H9 (cell line): ENCODE data around the gene NXNL2. TPM values are rescaled to one million over a fixed set of nuclear protein-coding genes. Genes with fewer than 3 reads are reported as not detected.

ENCODE experiments used
- DNase-seq: peaks from one replicate; pipeline ENCODE4 v3.0.0-alpha.2; 2017
- H2AFZ ChIP-seq: one replicate; pipeline ENCODE4 v1.6.1; 2013; ENCODE audit warnings: mild to moderate bottlenecking, low read length, control low read depth, moderate library complexity
- H2AK5ac ChIP-seq: 2 replicates; pipeline ENCODE4 v1.6.1; 2013; ENCODE audit warnings: low read length, control low read depth, mixed read lengths; ENCODE audit not compliant: insufficient read length
- H2BK120ac ChIP-seq: one replicate; pipeline ENCODE4 v1.6.1; 2013; ENCODE audit warnings: low read depth, mild to moderate bottlenecking, low read length, control low read depth, inconsistent platforms; ENCODE audit not compliant: poor library complexity, severe bottlenecking
- H2BK12ac ChIP-seq: 2 replicates; pipeline ENCODE4 v1.6.1; 2013; ENCODE audit warnings: low read length, control low read depth, mixed read lengths, low read depth; ENCODE audit not compliant: insufficient read length
- H2BK15ac ChIP-seq: 2 replicates; pipeline ENCODE4 v1.6.1; 2013; ENCODE audit warnings: low read depth, low read length, control low read depth
- H2BK20ac ChIP-seq: one replicate; pipeline ENCODE4 v1.6.1; 2013; ENCODE audit warnings: low read depth, mild to moderate bottlenecking, low read length, control low read depth, inconsistent platforms; ENCODE audit not compliant: poor library complexity, severe bottlenecking
- H2BK5ac ChIP-seq: 2 replicates; pipeline ENCODE4 v1.6.1; 2013; ENCODE audit warnings: low read length, control low read depth, mixed read lengths; ENCODE audit not compliant: insufficient read length
- H3K14ac ChIP-seq: 2 replicates; pipeline ENCODE4 v1.6.1; 2013; ENCODE audit warnings: low read length, control low read depth; ENCODE audit not compliant: insufficient read depth
- H3K18ac ChIP-seq: 2 replicates; pipeline ENCODE4 v1.6.1; 2013; ENCODE audit warnings: low read depth, mild to moderate bottlenecking, mixed read lengths, low read length, control low read depth; ENCODE audit not compliant: insufficient read length
- H3K23ac ChIP-seq: 2 replicates; pipeline ENCODE4 v1.6.1; 2013; ENCODE audit warnings: low read length, control low read depth, mixed read lengths, low read depth; ENCODE audit not compliant: insufficient read length
- H3K23me2 ChIP-seq: 2 replicates; pipeline ENCODE4 v1.6.1; 2013; ENCODE audit warnings: low read depth, mild to moderate bottlenecking, mixed read lengths, low read length, control low read depth; ENCODE audit not compliant: insufficient read length, poor library complexity, severe bottlenecking
- H3K27ac ChIP-seq: 2 replicates; pipeline ENCODE4 v1.5.1; 2013; ENCODE audit warnings: low read length, control low read depth, mixed read lengths, low read depth; ENCODE audit not compliant: insufficient read length
- H3K27me3 ChIP-seq: 2 replicates; pipeline ENCODE4 v1.6.1; 2013; ENCODE audit warnings: low read length, control low read depth, inconsistent platforms; ENCODE audit not compliant: insufficient read depth
- H3K4ac ChIP-seq: 2 replicates; pipeline ENCODE4 v1.6.1; 2013; ENCODE audit warnings: low read depth, mild to moderate bottlenecking, control low read depth, inconsistent platforms, low read length, moderate library complexity
- H3K4me1 ChIP-seq: 2 replicates; pipeline ENCODE4 v1.6.1; 2013; ENCODE audit warnings: low read length, control low read depth, inconsistent platforms; ENCODE audit not compliant: insufficient read depth
- H3K4me2 ChIP-seq: 2 replicates; pipeline ENCODE4 v1.6.1; 2013; ENCODE audit warnings: low read length, control low read depth, mixed read lengths; ENCODE audit not compliant: insufficient read length, insufficient read depth
- H3K56ac ChIP-seq: 2 replicates; pipeline ENCODE4 v1.6.1; 2013; ENCODE audit warnings: low read depth, mild to moderate bottlenecking, mixed read lengths, low read length, control low read depth; ENCODE audit not compliant: insufficient read length
- H3K79me1 ChIP-seq: 2 replicates; pipeline ENCODE4 v1.6.1; 2013; ENCODE audit warnings: low read depth, mild to moderate bottlenecking, moderate library complexity, low read length, control low read depth, inconsistent platforms; ENCODE audit not compliant: insufficient read depth, poor library complexity, severe bottlenecking
- H3K79me2 ChIP-seq: 2 replicates; pipeline ENCODE4 v1.6.1; 2013; ENCODE audit warnings: low read length, control low read depth, inconsistent platforms; ENCODE audit not compliant: insufficient read depth
- H3K9ac ChIP-seq: 2 replicates; pipeline ENCODE4 v1.6.1; 2013; ENCODE audit warnings: low read length, control low read depth, mixed read lengths; ENCODE audit not compliant: insufficient read length; ENCODE audit errors: extremely low read depth
- H3K9me3 ChIP-seq: one replicate; pipeline ENCODE4 v1.6.1; 2013; ENCODE audit warnings: low read depth, low read length, inconsistent platforms; ENCODE audit not compliant: control insufficient read depth
- H3T11ph ChIP-seq: one replicate; pipeline ENCODE4 v1.6.1; 2013; ENCODE audit warnings: mild to moderate bottlenecking, low read length, control low read depth, inconsistent platforms
- H4K20me1 ChIP-seq: one replicate; pipeline ENCODE4 v1.6.1; 2013; ENCODE audit not compliant: control insufficient read depth, insufficient read length, insufficient read depth
- H4K5ac ChIP-seq: 2 replicates; pipeline ENCODE4 v1.6.1; 2013; ENCODE audit warnings: low read depth, mild to moderate bottlenecking, mixed read lengths, low read length, control low read depth; ENCODE audit not compliant: insufficient read length
- H4K8ac ChIP-seq: replicated peaks from 2 replicates; pipeline ENCODE4 v1.6.1; 2013; ENCODE audit warnings: low read length, control low read depth, mixed read lengths, low read depth; ENCODE audit not compliant: insufficient read length
- H4K91ac ChIP-seq: 2 replicates; pipeline ENCODE4 v1.6.1; 2013; ENCODE audit warnings: low read depth, mild to moderate bottlenecking, moderate library complexity, mixed read lengths, low read length, control low read depth; ENCODE audit not compliant: insufficient read length
- H3K27ac Mint-ChIP-seq, 3 experiments: 2 replicates in 2 of 3; 3 replicates in 1 of 3; pipeline ENCODE4 v1.8.0; 2020 to 2021; ENCODE audit warnings: mixed read lengths in 3 of 3, mild to moderate bottlenecking in 1 of 3, moderate library complexity in 1 of 3
- H3K27me3 Mint-ChIP-seq: 2 replicates; pipeline ENCODE4 v1.8.0; 2021; ENCODE audit warnings: low read depth, mild to moderate bottlenecking, moderate library complexity, mixed read lengths
- H3K36me3 Mint-ChIP-seq, 3 experiments: 2 replicates in 2 of 3; 3 replicates in 1 of 3; pipeline ENCODE4 v1.8.0; 2020 to 2021; ENCODE audit warnings: low read depth in 3 of 3, mixed read lengths in 3 of 3; ENCODE audit not compliant: insufficient read depth in 1 of 3
- H3K4me1 Mint-ChIP-seq, 2 experiments: 2 replicates each; pipeline ENCODE4 v1.8.0; 2020; ENCODE audit warnings: mixed read lengths in 2 of 2
- H3K4me3 Mint-ChIP-seq, 2 experiments: 2 replicates in 1 of 2; 3 replicates in 1 of 2; pipeline ENCODE4 v1.8.0; 2020 to 2021; ENCODE audit warnings: mild to moderate bottlenecking in 2 of 2, mixed read lengths in 2 of 2, moderate library complexity in 1 of 2
- H3K9me3 Mint-ChIP-seq, 2 experiments: 2 replicates in 1 of 2; 3 replicates in 1 of 2; pipeline ENCODE4 v1.8.0; 2020; ENCODE audit warnings: mild to moderate bottlenecking in 2 of 2, mixed read lengths in 2 of 2, moderate library complexity in 1 of 2
- CTCF ChIP-seq: fragments of 200-600 bp; sonication (generic); conservative IDR thresholded peaks from 3 replicates; pipeline ENCODE4 v1.8.0; 2021; ENCODE audit warnings: antibody characterized with exemption, mild to moderate bottlenecking
- WGBS: extraction: QIAGEN DNeasy Blood & Tissue Kit; methylation state at CpG from one replicate; pipeline ENCODE4 v1.1.7; 2013; ENCODE audit warnings: missing lambda C conversion rate, low lambda C conversion rate, mixed read lengths; ENCODE audit not compliant: insufficient read length; ENCODE audit errors: extremely low coverage; 5-methylcytosine and 5-hydroxymethylcytosine counted together
- total RNA-seq: library from RNA; stranded (reverse); gene quantifications from 2 replicates; pipeline ENCODE4 v1.2.1, GENCODE V29; 2021

NXNL2 gene
- total RNA-seq, 1 experiment from 2014 or later = 0.57 TPM

GRCh38 chr9:88579050-88579715 lies 44.2 kb downstream of the NXNL2 start:
- Histone ChIP-seq H3K79me2 (no peaks in the 10 kb centered on the region), H4K20me1 (no peaks in the 10 kb centered on the region), H4K5ac (no peak overlapping the region), H2BK20ac (no peak overlapping the region), H3K14ac (no peak overlapping the region), H3T11ph (no peak overlapping the region), H2BK120ac (no peak overlapping the region), H3K9ac (no peak overlapping the region), H3K23ac (no peak overlapping the region), H3K27ac (no peak overlapping the region), H3K18ac (no peak overlapping the region), H3K23me2 (no peaks in the 10 kb centered on the region), H2BK5ac (no peak overlapping the region), H3K79me1 (no peaks in the 10 kb centered on the region), H3K27me3 (no peaks in the 10 kb centered on the region), H4K8ac (no peak overlapping the region), H3K4ac (no peak overlapping the region), H2AK5ac (no peak overlapping the region), H3K56ac (no peak overlapping the region), H3K9me3 (no peaks in the 10 kb centered on the region), H3K4me2 (no peak overlapping the region), H2BK12ac (no peak overlapping the region), H2BK15ac (no peak overlapping the region), H3K4me1 (no peaks in the 10 kb centered on the region), H4K91ac (no peak overlapping the region), H2AFZ (no peak overlapping the region)
- WGBS = no CpG with 5 or more reads among the region's 10 CpGs
- Mint-ChIP-seq H3K9me3 (no peaks in the 10 kb centered on the region; a peak in 1 of 5 replicates), H3K4me3 (no peak overlapping the region), H3K27me3 (peaks cover 7% of the 10 kb centered on the region), H3K27ac (no peak overlapping the region), H3K36me3 (no peaks in the 10 kb centered on the region), H3K4me1 (peaks cover 3 to 4% of the 10 kb centered on the region in 2 experiments; a peak in 2 of 4 replicates)
- TF ChIP-seq CTCF = no peak
- no peak for DNase-seq
